GM13977 (cell line): Measurements from ENCODE around the gene BDH1.
"Not testable (repeated sequence)": the region's sequence is repeated elsewhere in the genome, so short reads cannot be mapped to it uniquely, and the experiment has no call there.

Experiments used
- DNase-seq: peaks from one replicate; pipeline ENCODE4 v3.0.0; 2012; ENCODE audit warnings: low spot score
- in situ Hi-C: fragments of 300-500 bp; cut with MboI; formaldehyde crosslinking; loops from one replicate; pipeline ENCODE4 v1.12.0; 2022; ENCODE audit warnings: low sequenced_read_pairs, low pct_unique_long_range_greater_than_20kb, mixed read lengths, inconsistent platforms; ENCODE audit not compliant: unreplicated experiment
- TF ChIP-seq, protein P1 (sequence below): IDR thresholded peaks from 2 replicates; pipeline ENCODE4 v1.5.1; 2012; ENCODE audit warnings: mild to moderate bottlenecking, control low read depth; ENCODE audit not compliant: insufficient read depth; ENCODE audit errors: extremely low read depth, missing control alignments

The BDH1 gene

DNA sequence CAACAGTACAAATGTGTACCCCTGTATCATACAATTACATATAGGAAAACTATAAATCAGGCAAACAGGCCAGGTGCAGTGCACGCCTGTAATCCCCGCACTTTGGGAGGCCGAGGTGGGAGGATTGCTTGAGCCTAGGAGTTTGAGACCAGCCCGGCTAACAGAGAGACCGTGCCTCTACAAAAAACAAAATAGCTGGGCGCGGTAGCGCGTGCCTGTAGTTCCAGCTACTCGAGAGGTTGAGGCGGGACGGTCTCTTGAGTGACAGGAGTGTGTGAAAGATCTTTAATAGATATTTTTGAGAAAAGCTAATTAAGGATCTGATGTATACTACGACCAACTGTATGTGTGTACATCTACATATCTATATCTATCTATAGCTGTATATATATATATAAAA is 33.8 kb upstream of the BDH1 start:
- TF ChIP-seq, protein P1, sequence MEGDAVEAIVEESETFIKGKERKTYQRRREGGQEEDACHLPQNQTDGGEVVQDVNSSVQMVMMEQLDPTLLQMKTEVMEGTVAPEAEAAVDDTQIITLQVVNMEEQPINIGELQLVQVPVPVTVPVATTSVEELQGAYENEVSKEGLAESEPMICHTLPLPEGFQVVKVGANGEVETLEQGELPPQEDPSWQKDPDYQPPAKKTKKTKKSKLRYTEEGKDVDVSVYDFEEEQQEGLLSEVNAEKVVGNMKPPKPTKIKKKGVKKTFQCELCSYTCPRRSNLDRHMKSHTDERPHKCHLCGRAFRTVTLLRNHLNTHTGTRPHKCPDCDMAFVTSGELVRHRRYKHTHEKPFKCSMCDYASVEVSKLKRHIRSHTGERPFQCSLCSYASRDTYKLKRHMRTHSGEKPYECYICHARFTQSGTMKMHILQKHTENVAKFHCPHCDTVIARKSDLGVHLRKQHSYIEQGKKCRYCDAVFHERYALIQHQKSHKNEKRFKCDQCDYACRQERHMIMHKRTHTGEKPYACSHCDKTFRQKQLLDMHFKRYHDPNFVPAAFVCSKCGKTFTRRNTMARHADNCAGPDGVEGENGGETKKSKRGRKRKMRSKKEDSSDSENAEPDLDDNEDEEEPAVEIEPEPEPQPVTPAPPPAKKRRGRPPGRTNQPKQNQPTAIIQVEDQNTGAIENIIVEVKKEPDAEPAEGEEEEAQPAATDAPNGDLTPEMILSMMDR = no peak
- in situ Hi-C loops = no loop called here
- DNase-seq = no peak

GRCh38 chr3:197586768-197587167 is 31.0 kb upstream of the BDH1 start:
- in situ Hi-C loops = not testable (repeated sequence)

DNA sequence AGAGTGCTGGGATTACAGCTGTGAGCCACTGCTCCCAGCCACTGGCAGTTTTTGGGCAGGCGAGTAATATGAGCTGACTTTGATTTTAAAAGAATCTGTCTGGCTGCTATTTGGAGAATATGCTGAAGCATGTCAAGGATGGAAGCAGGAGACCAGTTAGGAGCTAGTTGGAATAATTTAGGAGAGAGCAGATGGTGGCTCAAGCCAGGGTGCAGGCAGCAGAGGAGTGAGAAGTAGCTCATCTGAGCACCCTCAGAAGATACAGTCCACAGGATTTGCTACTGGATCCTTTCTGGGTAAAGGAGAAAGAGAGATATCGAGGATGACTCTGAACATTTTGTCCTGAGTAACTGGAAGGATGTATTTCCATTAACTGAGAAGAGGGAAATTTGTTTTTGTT is 30.4 kb upstream of the BDH1 start:
- TF ChIP-seq, protein P1 = no peak
- in situ Hi-C loops = no loop called here
- no peak for DNase-seq

More at GRCh38 chr3:197586768-197587167, 31.0 kb upstream of the BDH1 start:
- DNase-seq = not testable (repeated sequence)

DNA sequence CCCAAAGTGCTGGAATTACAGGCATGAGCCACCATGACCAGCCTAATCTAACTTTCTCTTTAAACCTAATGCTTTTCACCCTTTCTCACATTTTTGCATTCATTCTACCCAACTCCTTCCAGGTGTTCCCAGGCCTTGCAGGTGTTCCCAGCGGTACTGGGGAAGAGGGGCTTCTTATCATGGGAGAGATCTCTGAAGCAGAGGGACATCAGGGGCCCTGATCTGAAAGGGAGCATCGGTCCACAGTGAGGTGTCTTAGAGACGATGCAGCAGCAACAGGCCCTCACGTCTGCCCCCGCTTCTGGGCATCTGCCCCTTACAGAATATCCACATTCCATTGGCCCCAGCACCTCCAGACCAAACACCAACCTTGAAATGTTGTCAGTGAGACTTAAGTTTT is 29.0 kb upstream of the BDH1 start:
- in situ Hi-C loops = no loop called here
- TF ChIP-seq, protein P1 = no peak

GRCh38 chr3:197583371-197583770 is 27.6 kb upstream of the BDH1 start:
- TF ChIP-seq, protein P1 = no peak
- no peak for DNase-seq
- in situ Hi-C loops = no loop called here

More for the DNA sequence above, 29.0 kb upstream of the BDH1 start:
- DNase-seq = no peak

DNA sequence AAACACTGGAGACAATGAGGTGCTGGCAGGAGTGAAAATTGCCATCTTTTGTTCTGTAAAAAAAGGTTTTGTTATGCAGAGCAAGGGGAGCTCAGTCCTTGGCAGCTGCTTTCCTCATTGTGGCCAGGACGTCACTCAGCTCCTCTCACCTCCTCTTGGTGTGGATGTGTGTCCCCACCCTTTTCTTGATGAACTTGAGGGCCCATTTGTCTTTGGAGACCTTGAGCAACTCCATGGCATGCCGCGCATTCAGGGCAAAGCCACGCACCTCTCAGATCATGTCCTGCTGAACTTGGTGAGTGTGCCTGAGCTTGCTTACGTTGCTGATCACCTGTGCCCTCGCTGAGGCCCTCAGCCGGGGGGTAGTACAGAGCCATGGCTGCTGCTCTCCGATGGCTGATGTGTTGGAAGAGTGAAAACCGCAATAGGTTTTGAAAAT is 24.5 kb upstream of the BDH1 start:
- TF ChIP-seq, protein P1 = no peak
- in situ Hi-C loops = no loop called here
- no peak for DNase-seq

DNA sequence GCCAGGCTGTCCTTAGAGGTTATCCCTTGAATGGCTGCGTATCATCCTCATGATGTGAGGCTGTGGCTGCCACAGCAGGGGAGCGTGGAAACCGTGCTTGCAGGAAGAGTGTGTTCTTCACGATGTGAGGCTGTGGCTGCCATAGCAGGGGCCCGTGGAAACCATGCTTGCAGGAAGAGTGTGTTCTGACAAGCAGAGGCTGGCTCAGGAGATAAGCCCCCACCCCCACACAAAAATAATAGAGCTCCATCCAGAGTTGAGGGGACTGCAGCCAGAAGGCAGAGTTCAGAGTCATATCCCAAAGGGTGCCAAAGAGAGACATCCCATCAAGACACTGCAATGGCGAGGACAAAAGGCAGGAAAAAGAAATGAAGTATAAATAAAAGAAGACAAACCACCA is 22.6 kb upstream of the BDH1 start:
- no peak for DNase-seq
- TF ChIP-seq, protein P1 = no peak
- in situ Hi-C loops = no loop called here
